HG02763 (cell line): ENCODE results near the gene MIF4GD.
"Not testable (repeated sequence)": the region's sequence is repeated elsewhere in the genome, so short reads cannot be mapped to it uniquely, and the experiment has no call there.

Source experiments
- ATAC-seq: cut with Tn5 transposase; IDR thresholded peaks from one replicate; pipeline ENCODE4 v1.9.1; 2021; ENCODE audit warnings: mild to moderate bottlenecking, moderate library complexity; ENCODE audit not compliant: unreplicated experiment

MIF4GD gene

GRCh38 chr17:75261336-75262111, 9.5 kb downstream of the MIF4GD start, which contains the start of the genes GGA3 and MRPS7:
GGA3 (minus strand) TSS chr17:75261606; CDS start chr17:75261587, 19 bp downstream.
MRPS7 (plus strand) TSS chr17:75261879; CDS start chr17:75261901, 22 bp downstream.
- peak; percentile 89 for ATAC-seq

GRCh38 chr17:75260641-75261335, 10.2 kb downstream of the MIF4GD start:
- ATAC-seq, result peak; percentile 23

GRCh38 chr17:75257228-75257627, 13.8 kb downstream of the MIF4GD start:
- ATAC-seq, result not testable (repeated sequence)

- not testable (repeated sequence) for ATAC-seq
Observed at GRCh38 chr17:75255954-75256698, 14.9 kb downstream of the MIF4GD start.

DNA sequence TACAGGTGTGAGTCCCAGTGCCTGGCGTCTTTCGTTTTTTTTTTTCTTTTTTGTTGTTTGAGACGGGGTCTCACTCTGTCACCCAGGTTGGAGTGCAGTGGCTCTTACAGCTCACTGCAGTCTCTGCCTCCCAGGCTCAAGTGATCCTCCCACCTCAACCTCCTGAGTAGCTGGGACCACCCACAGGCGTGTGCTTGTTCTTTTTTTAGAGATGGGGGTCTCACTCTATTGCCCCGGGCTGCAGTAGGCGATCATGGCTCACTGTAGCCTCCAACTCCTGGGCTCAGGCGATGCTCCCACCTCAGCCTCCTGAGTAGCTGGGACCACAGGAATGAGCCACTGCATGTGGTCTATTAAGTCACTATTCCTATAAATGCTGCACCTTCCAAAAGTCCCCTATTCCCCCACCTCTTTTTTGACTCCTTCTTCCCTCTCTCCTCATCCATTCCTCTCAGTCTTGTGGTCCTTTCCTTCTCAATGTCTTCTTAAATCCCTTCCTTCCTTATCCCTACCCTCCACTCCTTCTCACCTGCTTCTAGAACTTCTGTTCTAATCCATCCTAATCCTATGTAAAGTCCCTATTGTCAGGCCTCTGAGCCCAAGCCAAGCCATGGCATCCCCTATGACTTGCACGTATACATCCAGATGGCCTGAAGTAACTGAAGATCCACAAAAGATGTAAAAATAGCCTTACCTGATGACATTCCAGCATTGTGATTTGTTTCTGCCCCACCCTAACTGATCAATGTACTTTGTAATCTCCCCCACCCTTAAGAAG, 18.8 kb downstream of the MIF4GD start:
- ATAC-seq, result no peak

GRCh38 chr17:75250009-75250471, 21.0 kb downstream of the MIF4GD start:
- peak; percentile 93 for ATAC-seq

DNA sequence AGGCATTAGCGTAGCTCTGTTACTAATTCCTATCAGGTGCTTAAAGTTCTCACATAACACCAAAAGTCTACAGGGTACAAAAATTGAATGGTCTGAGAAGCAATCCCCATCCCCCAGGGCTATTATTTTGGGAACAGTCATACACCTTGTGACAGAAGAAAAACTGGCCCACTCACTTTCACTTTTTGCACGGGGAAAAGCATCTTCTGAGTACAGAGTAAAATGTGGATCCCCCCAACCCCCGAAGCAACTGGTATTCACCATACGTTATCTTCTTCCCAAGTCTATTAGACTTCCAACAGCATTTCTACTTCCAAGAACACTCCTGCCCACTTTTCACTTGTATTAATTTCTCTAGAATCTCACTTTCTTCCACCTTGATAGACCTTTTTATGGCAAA, 21.5 kb downstream of the MIF4GD start:
- no peak for ATAC-seq

DNA sequence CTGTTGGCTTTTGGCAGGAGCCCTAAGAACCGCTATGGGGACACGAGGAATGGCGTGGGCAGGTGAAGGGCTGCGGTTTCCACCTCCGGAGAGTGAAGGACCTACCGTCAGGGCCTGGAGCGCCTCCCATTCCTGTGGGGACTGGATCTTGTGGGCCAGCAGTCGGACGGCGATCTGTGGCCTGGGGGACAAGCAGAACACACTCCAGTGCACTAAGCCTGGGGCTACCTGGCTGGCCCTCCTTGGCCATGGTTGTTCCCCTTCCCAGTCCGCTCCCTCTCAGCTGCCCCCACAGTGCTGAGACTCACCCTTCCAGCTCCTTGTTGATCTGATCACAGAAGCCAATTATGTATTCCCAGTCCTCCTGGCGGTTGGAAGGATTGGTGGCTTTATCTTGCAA, 24.6 kb downstream of the MIF4GD start:
- no peak for ATAC-seq

GRCh38 chr17:75245011-75245410, 26.0 kb downstream of the MIF4GD start:
- ATAC-seq, result no peak

DNA sequence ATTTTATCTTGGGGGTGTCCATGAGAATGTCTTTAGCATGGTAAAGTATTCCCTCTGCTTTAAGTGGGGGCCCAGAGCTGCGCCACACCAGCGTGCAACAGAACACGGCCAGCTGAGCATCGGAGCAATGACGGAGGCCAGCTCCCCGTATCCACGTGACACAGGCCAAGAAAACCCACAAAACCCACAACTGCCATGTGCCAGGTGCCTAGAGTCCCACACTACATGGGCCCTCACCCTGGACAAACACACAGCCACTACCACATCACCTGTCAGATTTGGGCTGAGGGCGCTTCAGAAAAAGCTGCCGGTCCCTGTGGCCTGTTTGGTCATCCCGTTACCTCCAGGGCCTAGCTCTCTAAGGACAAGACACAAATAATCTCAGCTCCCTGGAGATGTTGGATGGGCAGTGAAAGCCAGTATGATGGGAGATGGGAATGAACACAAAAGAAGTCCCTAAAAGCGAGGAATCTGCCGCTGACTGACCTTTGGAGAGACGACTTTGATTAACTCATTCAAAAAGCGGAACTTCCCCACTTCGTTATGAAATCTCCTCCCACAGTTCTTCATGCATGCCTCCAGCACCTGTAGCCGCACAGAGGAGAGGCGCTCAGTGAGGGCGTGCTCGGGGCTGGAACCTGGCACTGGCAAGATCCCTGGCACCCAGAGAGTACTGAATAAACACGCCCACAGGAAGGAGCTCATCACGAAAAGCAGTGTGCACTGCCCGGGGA, 26.7 kb downstream of the MIF4GD start:
- ATAC-seq, result no peak

DNA sequence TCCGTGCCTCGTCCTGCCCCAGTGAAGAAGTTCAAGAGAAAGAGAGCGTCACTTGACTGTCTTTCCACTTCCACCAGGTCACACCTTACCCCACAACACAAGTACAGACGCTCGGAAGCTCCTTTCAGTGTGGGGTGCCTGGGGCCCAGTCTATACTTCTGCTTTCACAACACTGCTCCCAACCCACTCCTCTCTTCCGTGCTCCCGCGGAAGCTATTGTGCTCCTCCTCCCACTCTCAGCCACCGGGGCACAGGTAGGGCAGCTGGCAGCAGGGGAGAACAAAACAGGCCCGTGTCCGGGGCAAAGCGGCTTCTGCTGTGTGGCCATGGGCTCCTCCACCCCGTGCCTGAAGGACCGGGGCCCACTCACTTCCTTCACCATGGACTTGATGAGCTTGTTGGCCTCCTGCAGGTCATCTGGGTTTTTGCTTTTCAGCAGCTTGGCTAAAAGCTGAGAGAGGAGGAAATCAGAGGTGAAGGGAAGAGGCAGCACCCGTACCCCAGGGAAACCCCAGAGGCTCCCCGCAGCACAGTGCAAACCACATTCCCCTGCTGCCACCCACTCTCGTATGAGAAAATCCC, 28.5 kb downstream of the MIF4GD start:
- ATAC-seq, result no peak

DNA sequence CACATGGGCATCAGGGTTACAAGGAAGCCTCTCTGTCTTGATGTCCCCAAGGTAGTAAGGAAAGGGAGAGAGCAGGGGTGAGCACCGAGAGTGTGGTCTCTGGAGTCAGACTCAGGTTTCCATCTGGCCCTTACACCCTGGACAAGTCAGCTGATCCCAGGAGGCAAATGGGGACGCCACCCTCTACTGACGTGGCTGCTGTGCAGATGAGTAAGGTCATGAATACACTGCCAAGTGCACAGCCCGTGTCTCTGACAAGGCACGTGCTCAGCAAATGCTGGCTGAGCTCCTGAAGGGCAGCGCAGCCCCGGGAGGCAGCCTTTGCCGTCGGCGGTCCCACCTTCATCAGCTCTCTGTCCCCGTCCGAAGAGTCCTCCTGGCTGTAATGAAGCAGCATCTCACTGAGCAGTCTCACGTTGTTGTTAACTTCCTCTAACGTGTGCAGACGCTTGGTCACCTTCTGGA, 29.0 kb downstream of the MIF4GD start:
- ATAC-seq, result no peak

DNA sequence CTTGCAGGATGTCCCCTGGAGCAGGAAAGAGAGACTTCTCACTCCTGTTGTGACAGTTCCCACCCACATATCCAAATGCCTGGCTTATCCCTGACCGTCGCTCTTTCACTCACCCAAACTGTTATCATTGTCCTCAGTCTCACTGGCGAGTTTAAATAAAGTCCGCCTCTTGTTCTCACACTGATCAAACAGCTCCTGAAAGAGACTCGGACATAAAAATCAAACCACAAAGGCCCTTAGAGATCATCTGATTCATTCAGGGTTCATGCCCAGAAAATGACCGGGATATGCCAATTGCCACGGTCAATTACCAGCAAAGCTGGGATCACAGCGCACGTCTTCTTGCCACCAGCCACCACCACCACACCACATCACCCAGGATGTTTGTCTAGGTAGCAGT, 29.5 kb downstream of the MIF4GD start:
- no peak for ATAC-seq

DNA sequence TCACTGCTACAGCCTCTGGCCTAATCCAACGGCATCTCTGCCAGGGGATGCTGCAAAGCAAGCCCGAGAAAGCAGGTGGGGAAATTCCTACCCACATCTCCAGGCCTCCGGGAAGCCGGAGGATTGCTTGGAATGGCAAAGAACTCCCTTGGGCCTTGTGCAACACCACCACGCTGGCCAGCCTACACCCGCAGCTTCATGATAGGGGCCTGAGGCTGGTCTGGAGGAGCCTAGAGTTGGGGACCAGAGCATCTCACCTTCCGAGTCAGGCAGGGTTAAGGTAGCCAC, 29.9 kb downstream of the MIF4GD start:
- no peak for ATAC-seq

- no peak for ATAC-seq
Observed at GRCh38 chr17:75240394-75241142, 30.5 kb downstream of the MIF4GD start.

DNA sequence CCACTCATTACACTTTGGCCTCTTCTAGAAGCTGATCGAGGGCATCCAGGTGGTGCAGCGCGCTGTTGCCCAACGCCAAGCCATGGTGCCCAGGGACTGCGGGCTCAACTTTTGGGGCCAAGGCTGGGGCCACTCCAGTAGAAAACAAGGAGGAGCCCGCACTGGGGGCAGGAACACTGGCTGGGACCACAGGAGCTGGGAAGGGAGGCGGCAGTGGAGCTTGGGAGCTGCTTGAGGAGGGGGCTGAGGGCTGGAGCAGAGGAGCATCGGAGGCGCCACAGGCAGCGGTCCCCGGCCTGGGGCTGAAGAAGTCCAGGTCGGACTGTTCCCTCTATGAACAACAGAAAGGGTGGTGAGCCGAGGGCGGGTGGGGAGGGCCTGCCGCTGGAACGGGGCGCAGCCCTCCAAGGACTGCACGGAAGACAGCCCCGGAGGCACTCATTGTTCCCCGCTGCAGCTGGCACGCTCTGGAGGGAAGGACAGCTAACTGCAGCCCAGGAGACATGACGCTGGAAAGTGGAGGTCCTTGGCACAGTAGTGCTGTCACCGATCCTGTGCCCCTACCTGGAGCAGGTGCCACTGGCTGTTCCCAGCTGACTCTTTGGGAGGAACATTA, 31.1 kb downstream of the MIF4GD start:
- no peak for ATAC-seq

DNA sequence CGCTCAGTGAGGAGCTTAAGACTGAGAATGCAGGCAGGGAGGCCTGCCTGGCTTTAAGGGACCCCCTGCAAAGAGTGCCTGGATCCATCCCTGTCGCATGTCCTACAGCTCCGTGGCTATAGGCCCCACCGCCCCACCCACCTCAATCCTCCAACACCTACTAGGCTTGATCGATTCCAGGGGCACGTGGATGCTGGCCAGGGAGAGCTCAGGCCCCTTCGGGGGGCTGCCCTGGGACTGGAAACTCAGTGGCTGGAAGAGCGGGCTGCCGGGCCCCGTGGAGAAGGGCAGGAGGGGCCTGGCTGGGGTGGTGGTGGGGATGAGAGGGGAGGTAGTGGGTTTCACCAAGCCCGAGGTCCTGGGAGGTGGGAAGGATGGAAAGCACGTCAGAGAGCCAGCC, 31.8 kb downstream of the MIF4GD start:
- no peak for ATAC-seq

DNA sequence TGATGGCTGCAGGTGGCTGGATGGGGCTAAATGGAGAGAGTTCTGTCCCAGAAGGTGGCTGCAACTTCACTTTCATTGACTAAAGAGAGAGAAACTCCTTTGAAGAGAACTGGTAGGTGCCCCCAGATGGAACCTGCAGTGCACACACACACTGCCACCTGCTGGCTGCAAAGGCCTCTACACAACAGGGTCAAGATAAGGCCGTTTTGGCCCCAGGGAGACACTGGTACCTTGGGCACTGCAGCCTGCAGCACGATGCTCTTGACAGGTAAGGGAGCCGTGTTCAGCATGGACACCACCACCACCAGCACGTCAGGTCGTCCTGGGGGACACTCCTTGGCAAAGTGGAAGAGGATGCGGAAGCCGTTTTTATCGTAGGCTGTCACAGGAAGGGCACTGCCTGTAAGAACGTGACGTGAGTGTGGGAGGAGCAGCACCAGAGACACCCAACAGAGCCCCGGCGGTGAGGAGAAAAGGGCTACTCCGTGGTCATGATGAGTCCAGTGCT, 32.3 kb downstream of the MIF4GD start:
- no peak for ATAC-seq
